ENCODE results near the gene SOX12.

DNA sequence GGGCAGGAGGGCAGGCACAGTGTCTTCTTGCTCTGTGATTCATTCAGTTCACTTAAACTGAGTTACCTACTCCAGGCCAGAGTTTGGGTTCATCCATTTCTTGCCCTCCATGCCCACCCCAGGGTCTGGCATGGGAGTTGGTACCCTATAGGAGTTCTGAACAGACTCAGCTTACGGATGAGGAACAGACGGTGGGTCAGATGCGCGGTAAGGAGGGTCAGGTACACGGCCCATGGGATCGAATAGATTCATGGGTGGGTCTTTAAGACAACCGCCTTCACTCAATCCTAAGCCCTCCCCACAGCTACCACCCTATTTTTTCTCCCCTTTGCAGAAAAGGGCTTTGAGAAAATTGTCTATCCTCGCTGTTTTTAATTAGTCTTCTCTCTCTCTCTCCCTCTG lies 42.1 kb downstream of the SOX12 start:
- TF ChIP-seq, protein P1, sequence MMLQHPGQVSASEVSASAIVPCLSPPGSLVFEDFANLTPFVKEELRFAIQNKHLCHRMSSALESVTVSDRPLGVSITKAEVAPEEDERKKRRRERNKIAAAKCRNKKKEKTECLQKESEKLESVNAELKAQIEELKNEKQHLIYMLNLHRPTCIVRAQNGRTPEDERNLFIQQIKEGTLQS (IDR thresholded peaks at IDR 0.05), result no peak
- TF ChIP-seq TAF1 (conservative IDR thresholded peaks at IDR 0.05) (no peak), RAD21 (IDR thresholded peaks at IDR 0.05) (no peak), YY1 (IDR thresholded peaks at IDR 0.05) (no peak)
- TF ChIP-seq, protein P2, sequence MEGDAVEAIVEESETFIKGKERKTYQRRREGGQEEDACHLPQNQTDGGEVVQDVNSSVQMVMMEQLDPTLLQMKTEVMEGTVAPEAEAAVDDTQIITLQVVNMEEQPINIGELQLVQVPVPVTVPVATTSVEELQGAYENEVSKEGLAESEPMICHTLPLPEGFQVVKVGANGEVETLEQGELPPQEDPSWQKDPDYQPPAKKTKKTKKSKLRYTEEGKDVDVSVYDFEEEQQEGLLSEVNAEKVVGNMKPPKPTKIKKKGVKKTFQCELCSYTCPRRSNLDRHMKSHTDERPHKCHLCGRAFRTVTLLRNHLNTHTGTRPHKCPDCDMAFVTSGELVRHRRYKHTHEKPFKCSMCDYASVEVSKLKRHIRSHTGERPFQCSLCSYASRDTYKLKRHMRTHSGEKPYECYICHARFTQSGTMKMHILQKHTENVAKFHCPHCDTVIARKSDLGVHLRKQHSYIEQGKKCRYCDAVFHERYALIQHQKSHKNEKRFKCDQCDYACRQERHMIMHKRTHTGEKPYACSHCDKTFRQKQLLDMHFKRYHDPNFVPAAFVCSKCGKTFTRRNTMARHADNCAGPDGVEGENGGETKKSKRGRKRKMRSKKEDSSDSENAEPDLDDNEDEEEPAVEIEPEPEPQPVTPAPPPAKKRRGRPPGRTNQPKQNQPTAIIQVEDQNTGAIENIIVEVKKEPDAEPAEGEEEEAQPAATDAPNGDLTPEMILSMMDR (IDR thresholded peaks at IDR 0.05; ENCODE audit: low read depth, low read length, missing input control), result no peak
- TF ChIP-seq, protein P3, sequence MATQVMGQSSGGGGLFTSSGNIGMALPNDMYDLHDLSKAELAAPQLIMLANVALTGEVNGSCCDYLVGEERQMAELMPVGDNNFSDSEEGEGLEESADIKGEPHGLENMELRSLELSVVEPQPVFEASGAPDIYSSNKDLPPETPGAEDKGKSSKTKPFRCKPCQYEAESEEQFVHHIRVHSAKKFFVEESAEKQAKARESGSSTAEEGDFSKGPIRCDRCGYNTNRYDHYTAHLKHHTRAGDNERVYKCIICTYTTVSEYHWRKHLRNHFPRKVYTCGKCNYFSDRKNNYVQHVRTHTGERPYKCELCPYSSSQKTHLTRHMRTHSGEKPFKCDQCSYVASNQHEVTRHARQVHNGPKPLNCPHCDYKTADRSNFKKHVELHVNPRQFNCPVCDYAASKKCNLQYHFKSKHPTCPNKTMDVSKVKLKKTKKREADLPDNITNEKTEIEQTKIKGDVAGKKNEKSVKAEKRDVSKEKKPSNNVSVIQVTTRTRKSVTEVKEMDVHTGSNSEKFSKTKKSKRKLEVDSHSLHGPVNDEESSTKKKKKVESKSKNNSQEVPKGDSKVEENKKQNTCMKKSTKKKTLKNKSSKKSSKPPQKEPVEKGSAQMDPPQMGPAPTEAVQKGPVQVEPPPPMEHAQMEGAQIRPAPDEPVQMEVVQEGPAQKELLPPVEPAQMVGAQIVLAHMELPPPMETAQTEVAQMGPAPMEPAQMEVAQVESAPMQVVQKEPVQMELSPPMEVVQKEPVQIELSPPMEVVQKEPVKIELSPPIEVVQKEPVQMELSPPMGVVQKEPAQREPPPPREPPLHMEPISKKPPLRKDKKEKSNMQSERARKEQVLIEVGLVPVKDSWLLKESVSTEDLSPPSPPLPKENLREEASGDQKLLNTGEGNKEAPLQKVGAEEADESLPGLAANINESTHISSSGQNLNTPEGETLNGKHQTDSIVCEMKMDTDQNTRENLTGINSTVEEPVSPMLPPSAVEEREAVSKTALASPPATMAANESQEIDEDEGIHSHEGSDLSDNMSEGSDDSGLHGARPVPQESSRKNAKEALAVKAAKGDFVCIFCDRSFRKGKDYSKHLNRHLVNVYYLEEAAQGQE (IDR thresholded peaks at IDR 0.05), result no peak
- TF ChIP-seq, protein P4, sequence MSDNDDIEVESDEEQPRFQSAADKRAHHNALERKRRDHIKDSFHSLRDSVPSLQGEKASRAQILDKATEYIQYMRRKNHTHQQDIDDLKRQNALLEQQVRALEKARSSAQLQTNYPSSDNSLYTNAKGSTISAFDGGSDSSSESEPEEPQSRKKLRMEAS (IDR thresholded peaks at IDR 0.05), result no peak

Data from liver (tissue), 3 donors.